Stimulated activated naive B cell treated with anti-CD40 and anti-IgM and Interleukin-4, amounts not matched to agents 10 μg/mL and 1 μg/mL and 100 μg/mL, for 72 hours (primary cell): ENCODE results near the gene TBRG1.

Experiments used
- ATAC-seq, 2 donors: fragments of 150-1000 bp; cut with Tn5 transposase; replicated peaks; 2 replicates each; pipeline ENCODE4 v1.10.0; 2021; ENCODE audit warnings: moderate library complexity in 1 of 2
- DNase-seq: peaks from one replicate; pipeline ENCODE4 v3.0.0; 2021
- H3K27ac Mint-ChIP-seq: one replicate; pipeline ENCODE4 v1.8.0; 2022; ENCODE audit warnings: mild to moderate bottlenecking, mixed read lengths
- H3K27me3 Mint-ChIP-seq, 2 donors: one replicate each; pipeline ENCODE4 v1.8.0; 2022; ENCODE audit warnings: mixed read lengths in 2 of 2
- H3K36me3 Mint-ChIP-seq, 2 donors: one replicate each; pipeline ENCODE4 v1.8.0; 2022; ENCODE audit warnings: mixed read lengths in 2 of 2, mild to moderate bottlenecking in 1 of 2
- H3K4me1 Mint-ChIP-seq, 2 donors: one replicate each; pipeline ENCODE4 v1.8.0; 2022; ENCODE audit warnings: mixed read lengths in 2 of 2, mild to moderate bottlenecking in 1 of 2
- H3K4me3 Mint-ChIP-seq, 2 donors: one replicate each; pipeline ENCODE4 v1.8.0; 2022; ENCODE audit warnings: mild to moderate bottlenecking in 2 of 2, mixed read lengths in 2 of 2, moderate library complexity in 1 of 2
- H3K9me3 Mint-ChIP-seq, 2 donors: one replicate each; pipeline ENCODE4 v1.8.0; 2022; ENCODE audit warnings: mixed read lengths in 2 of 2, mild to moderate bottlenecking in 1 of 2

Gene TBRG1

GRCh38 chr11:124622531-124623451 lies at the start of gene TBRG1:
TBRG1 (plus strand) TSS chr11:124622864; CDS start chr11:124623084, 220 bp downstream.
- peak within 1 kb of the TSS; percentile 95 for H3K27ac Mint-ChIP-seq
- H3K9me3 Mint-ChIP-seq: no peaks in the 10 kb centered on the region
- H3K4me1 Mint-ChIP-seq: peaks cover 14 to 31% of the 10 kb centered on the region in 2 donors
- peaks cover 14 to 29% of the 10 kb centered on the region in 2 donors for H3K27me3 Mint-ChIP-seq
- peaks cover 15% of the 10 kb centered on the region in 2 donors for H3K36me3 Mint-ChIP-seq
- ATAC-seq (peak; percentile 99), DNase-seq (peak; percentile 74)
- peak within 1 kb of the TSS; percentile 85 to 90 for H3K4me3 Mint-ChIP-seq

- Mint-ChIP-seq H3K27me3 (peaks cover 0 to 34% of the 10 kb centered on the region in 2 donors), H3K36me3 (no peaks in the 10 kb centered on the region), H3K27ac (no peak overlapping the region), H3K9me3 (peaks cover 0 to 1% of the 10 kb centered on the region in 2 donors), H3K4me1 (no peaks in the 10 kb centered on the region), H3K4me3 (no peak overlapping the region)
- no peak for ATAC-seq
- no peak for DNase-seq
Observed at GRCh38 chr11:124577716-124578427, 44.8 kb upstream of the TBRG1 start.

GRCh38 chr11:124578761-124579160 lies 43.9 kb upstream of the TBRG1 start:
- Mint-ChIP-seq H3K27me3 (peaks cover 0 to 40% of the 10 kb centered on the region in 2 donors), H3K4me1 (no peaks in the 10 kb centered on the region), H3K36me3 (no peaks in the 10 kb centered on the region), H3K27ac (no peak overlapping the region), H3K9me3 (peaks cover 0 to 1% of the 10 kb centered on the region in 2 donors), H3K4me3 (no peak overlapping the region)
- DNase-seq: no peak
- no peak for ATAC-seq

GRCh38 chr11:124581817-124582216 lies 40.8 kb upstream of the TBRG1 start:
- Mint-ChIP-seq H3K4me3 (no peak overlapping the region), H3K27ac (no peak overlapping the region), H3K9me3 (no peaks in the 10 kb centered on the region), H3K36me3 (no peaks in the 10 kb centered on the region), H3K4me1 (peaks cover 2 to 4% of the 10 kb centered on the region in 2 donors), H3K27me3 (peaks cover 4 to 33% of the 10 kb centered on the region in 2 donors)
- ATAC-seq (no peak), DNase-seq (no peak)

GRCh38 chr11:124582565-124582964 lies 40.1 kb upstream of the TBRG1 start:
- no peak for DNase-seq
- peaks cover 2 to 4% of the 10 kb centered on the region in 2 donors for H3K4me1 Mint-ChIP-seq
- H3K36me3 Mint-ChIP-seq: no peaks in the 10 kb centered on the region
- H3K27ac Mint-ChIP-seq: no peak overlapping the region
- H3K27me3 Mint-ChIP-seq: peaks cover 11 to 40% of the 10 kb centered on the region in 2 donors
- no peaks in the 10 kb centered on the region for H3K9me3 Mint-ChIP-seq
- no peak overlapping the region for H3K4me3 Mint-ChIP-seq
- no peak for ATAC-seq

- no peaks in the 10 kb centered on the region for H3K36me3 Mint-ChIP-seq
- no peak overlapping the region for H3K27ac Mint-ChIP-seq
- no peaks in the 10 kb centered on the region for H3K9me3 Mint-ChIP-seq
- no peak overlapping the region for H3K4me3 Mint-ChIP-seq
- H3K27me3 Mint-ChIP-seq: peaks cover 16 to 36% of the 10 kb centered on the region in 2 donors
- H3K4me1 Mint-ChIP-seq: peaks cover 2 to 4% of the 10 kb centered on the region in 2 donors
- no peak for DNase-seq
- ATAC-seq: no peak
Observed at GRCh38 chr11:124583781-124584180, 38.9 kb upstream of the TBRG1 start.

- ATAC-seq (no peak), DNase-seq (no peak)
- no peaks in the 10 kb centered on the region for H3K36me3 Mint-ChIP-seq
- H3K27ac Mint-ChIP-seq: no peak overlapping the region
- no peaks in the 10 kb centered on the region for H3K9me3 Mint-ChIP-seq
- H3K4me3 Mint-ChIP-seq: no peak overlapping the region
- H3K27me3 Mint-ChIP-seq: peaks cover 16 to 38% of the 10 kb centered on the region in 2 donors
- peaks cover 2 to 4% of the 10 kb centered on the region in 2 donors for H3K4me1 Mint-ChIP-seq
Observed at GRCh38 chr11:124584681-124585372, 37.8 kb upstream of the TBRG1 start.

GRCh38 chr11:124586238-124586860 lies 36.3 kb upstream of the TBRG1 start:
- Mint-ChIP-seq H3K27ac (no peak overlapping the region), H3K36me3 (no peaks in the 10 kb centered on the region), H3K4me1 (peaks cover 2 to 4% of the 10 kb centered on the region in 2 donors), H3K9me3 (no peaks in the 10 kb centered on the region), H3K27me3 (peaks cover 21 to 36% of the 10 kb centered on the region in 2 donors), H3K4me3 (no peak overlapping the region)
- ATAC-seq (peak; percentile 45 to 51), DNase-seq (no peak)

- Mint-ChIP-seq H3K4me1 (peaks cover 0 to under 1% of the 10 kb centered on the region in 2 donors), H3K4me3 (no peak overlapping the region), H3K9me3 (no peaks in the 10 kb centered on the region), H3K36me3 (no peaks in the 10 kb centered on the region), H3K27ac (no peak overlapping the region), H3K27me3 (peaks cover 23 to 24% of the 10 kb centered on the region in 2 donors)
- no peak for DNase-seq
- no peak for ATAC-seq
Observed at GRCh38 chr11:124591430-124591829, 31.2 kb upstream of the TBRG1 start.

- DNase-seq (no peak), ATAC-seq (no peak)
- Mint-ChIP-seq H3K9me3 (no peaks in the 10 kb centered on the region), H3K4me3 (no peak overlapping the region), H3K27me3 (peaks cover 25 to 26% of the 10 kb centered on the region in 2 donors), H3K4me1 (no peaks in the 10 kb centered on the region), H3K27ac (no peak overlapping the region), H3K36me3 (no peaks in the 10 kb centered on the region)
Observed at GRCh38 chr11:124592627-124593026, 30.0 kb upstream of the TBRG1 start.

- DNase-seq (no peak), ATAC-seq (no peak)
- Mint-ChIP-seq H3K4me1 (no peaks in the 10 kb centered on the region), H3K9me3 (no peaks in the 10 kb centered on the region), H3K27me3 (peaks cover 24 to 31% of the 10 kb centered on the region in 2 donors), H3K27ac (no peak overlapping the region), H3K4me3 (no peak overlapping the region), H3K36me3 (no peaks in the 10 kb centered on the region)
Observed at GRCh38 chr11:124595302-124595701, 27.4 kb upstream of the TBRG1 start.

- Mint-ChIP-seq H3K27me3 (peaks cover 40 to 50% of the 10 kb centered on the region in 2 donors), H3K36me3 (no peaks in the 10 kb centered on the region), H3K4me3 (no peak overlapping the region), H3K27ac (no peak overlapping the region), H3K4me1 (no peaks in the 10 kb centered on the region), H3K9me3 (no peaks in the 10 kb centered on the region)
- ATAC-seq (no peak), DNase-seq (no peak)
Observed at GRCh38 chr11:124597626-124598025, 25.0 kb upstream of the TBRG1 start.

- DNase-seq: no peak
- Mint-ChIP-seq H3K9me3 (no peaks in the 10 kb centered on the region), H3K27ac (no peak overlapping the region), H3K36me3 (no peaks in the 10 kb centered on the region), H3K27me3 (peaks cover 42 to 47% of the 10 kb centered on the region in 2 donors), H3K4me3 (no peak overlapping the region), H3K4me1 (peaks cover 1 to 2% of the 10 kb centered on the region in 2 donors)
- no peak for ATAC-seq
Observed at GRCh38 chr11:124600621-124601320, 21.9 kb upstream of the TBRG1 start.
